ENCODE measurements around the gene DRG2.

DRG2 gene

GRCh38 chr17:18122990-18123753, 35.4 kb downstream of the DRG2 start:
- Histone ChIP-seq H3K9me3 (ENCODE audit: control insufficient read depth in 2 of 2, low read length in 2 of 2) (no peaks in the 10 kb centered on the region), H3K4me1 (ENCODE audit: control insufficient read depth in 2 of 2, insufficient read depth in 2 of 2, low read length in 2 of 2) (no peaks in the 10 kb centered on the region), H3K4me3 (ENCODE audit: low read length in 2 of 2) (no peak overlapping the region), H3K9ac (ENCODE audit: low read depth in 1 of 2, low read length in 2 of 2) (no peak overlapping the region), H3K27ac (ENCODE audit: low read depth in 2 of 2, low read length in 2 of 2) (no peak overlapping the region), H3K27me3 (ENCODE audit: control insufficient read depth in 2 of 2, insufficient read depth in 2 of 2, low read length in 2 of 2) (no peaks in the 10 kb centered on the region), H3K36me3 (ENCODE audit: control insufficient read depth in 2 of 2, insufficient read depth in 2 of 2, low read length in 2 of 2) (no peaks in the 10 kb centered on the region)

- Histone ChIP-seq H3K36me3 (ENCODE audit: control insufficient read depth in 2 of 2, insufficient read depth in 2 of 2, low read length in 2 of 2) (no peaks in the 10 kb centered on the region), H3K4me1 (ENCODE audit: control insufficient read depth in 2 of 2, insufficient read depth in 2 of 2, low read length in 2 of 2) (no peaks in the 10 kb centered on the region), H3K27ac (ENCODE audit: low read depth in 2 of 2, low read length in 2 of 2) (no peak overlapping the region), H3K9ac (ENCODE audit: low read depth in 1 of 2, low read length in 2 of 2) (no peak overlapping the region), H3K27me3 (ENCODE audit: control insufficient read depth in 2 of 2, insufficient read depth in 2 of 2, low read length in 2 of 2) (no peaks in the 10 kb centered on the region), H3K9me3 (ENCODE audit: control insufficient read depth in 2 of 2, low read length in 2 of 2) (no peaks in the 10 kb centered on the region), H3K4me3 (ENCODE audit: low read length in 2 of 2) (no peak overlapping the region)
Measured at GRCh38 chr17:18124345-18125126, 36.8 kb downstream of the DRG2 start.

- H3K9me3 ChIP-seq (ENCODE audit: control insufficient read depth in 2 of 2, low read length in 2 of 2): no peaks in the 10 kb centered on the region
- no peak overlapping the region for H3K4me3 ChIP-seq (ENCODE audit: low read length in 2 of 2)
- no peaks in the 10 kb centered on the region for H3K36me3 ChIP-seq (ENCODE audit: control insufficient read depth in 2 of 2, insufficient read depth in 2 of 2, low read length in 2 of 2)
- no peak overlapping the region for H3K9ac ChIP-seq (ENCODE audit: low read depth in 1 of 2, low read length in 2 of 2)
- H3K27me3 ChIP-seq (ENCODE audit: control insufficient read depth in 2 of 2, insufficient read depth in 2 of 2, low read length in 2 of 2): no peaks in the 10 kb centered on the region
- no peak overlapping the region for H3K27ac ChIP-seq (ENCODE audit: low read depth in 2 of 2, low read length in 2 of 2)
- no peaks in the 10 kb centered on the region for H3K4me1 ChIP-seq (ENCODE audit: control insufficient read depth in 2 of 2, insufficient read depth in 2 of 2, low read length in 2 of 2)
Measured at GRCh38 chr17:18129041-18129502, 41.3 kb downstream of the DRG2 start.

GRCh38 chr17:18132711-18133110, 45.0 kb downstream of the DRG2 start:
- no peaks in the 10 kb centered on the region for H3K36me3 ChIP-seq (ENCODE audit: control insufficient read depth in 2 of 2, insufficient read depth in 2 of 2, low read length in 2 of 2)
- H3K27me3 ChIP-seq (ENCODE audit: control insufficient read depth in 2 of 2, insufficient read depth in 2 of 2, low read length in 2 of 2): no peaks in the 10 kb centered on the region
- H3K27ac ChIP-seq (ENCODE audit: low read depth in 2 of 2, low read length in 2 of 2): no peak overlapping the region
- H3K4me1 ChIP-seq (ENCODE audit: control insufficient read depth in 2 of 2, insufficient read depth in 2 of 2, low read length in 2 of 2): no peaks in the 10 kb centered on the region
- H3K9ac ChIP-seq (ENCODE audit: low read depth in 1 of 2, low read length in 2 of 2): no peak overlapping the region
- no peak overlapping the region for H3K4me3 ChIP-seq (ENCODE audit: low read length in 2 of 2)
- H3K9me3 ChIP-seq (ENCODE audit: control insufficient read depth in 2 of 2, low read length in 2 of 2): no peaks in the 10 kb centered on the region

- H3K27ac ChIP-seq (ENCODE audit: low read depth in 2 of 2, low read length in 2 of 2): no peak overlapping the region
- no peaks in the 10 kb centered on the region for H3K9me3 ChIP-seq (ENCODE audit: control insufficient read depth in 2 of 2, low read length in 2 of 2)
- H3K4me1 ChIP-seq (ENCODE audit: control insufficient read depth in 2 of 2, insufficient read depth in 2 of 2, low read length in 2 of 2): no peaks in the 10 kb centered on the region
- no peak overlapping the region for H3K4me3 ChIP-seq (ENCODE audit: low read length in 2 of 2)
- H3K36me3 ChIP-seq (ENCODE audit: control insufficient read depth in 2 of 2, insufficient read depth in 2 of 2, low read length in 2 of 2): no peaks in the 10 kb centered on the region
- H3K9ac ChIP-seq (ENCODE audit: low read depth in 1 of 2, low read length in 2 of 2): no peak overlapping the region
- H3K27me3 ChIP-seq (ENCODE audit: control insufficient read depth in 2 of 2, insufficient read depth in 2 of 2, low read length in 2 of 2): no peaks in the 10 kb centered on the region
Measured at GRCh38 chr17:18136357-18136756, 48.6 kb downstream of the DRG2 start.

GRCh38 chr17:18138065-18138749, 50.5 kb downstream of the DRG2 start:
- Histone ChIP-seq H3K9ac (ENCODE audit: low read depth in 1 of 2, low read length in 2 of 2) (no peak overlapping the region), H3K36me3 (ENCODE audit: control insufficient read depth in 2 of 2, insufficient read depth in 2 of 2, low read length in 2 of 2) (no peaks in the 10 kb centered on the region), H3K4me3 (ENCODE audit: low read length in 2 of 2) (no peak overlapping the region), H3K9me3 (ENCODE audit: control insufficient read depth in 2 of 2, low read length in 2 of 2) (no peaks in the 10 kb centered on the region), H3K4me1 (ENCODE audit: control insufficient read depth in 2 of 2, insufficient read depth in 2 of 2, low read length in 2 of 2) (no peaks in the 10 kb centered on the region), H3K27me3 (ENCODE audit: control insufficient read depth in 2 of 2, insufficient read depth in 2 of 2, low read length in 2 of 2) (peaks cover 0 to 4% of the 10 kb centered on the region in 2 donors), H3K27ac (ENCODE audit: low read depth in 2 of 2, low read length in 2 of 2) (no peak overlapping the region)

GRCh38 chr17:18139092-18139491, 51.3 kb downstream of the DRG2 start:
- Histone ChIP-seq H3K4me3 (ENCODE audit: low read length in 2 of 2) (no peak overlapping the region), H3K9ac (ENCODE audit: low read depth in 1 of 2, low read length in 2 of 2) (no peak overlapping the region), H3K4me1 (ENCODE audit: control insufficient read depth in 2 of 2, insufficient read depth in 2 of 2, low read length in 2 of 2) (no peaks in the 10 kb centered on the region), H3K27ac (ENCODE audit: low read depth in 2 of 2, low read length in 2 of 2) (no peak overlapping the region), H3K36me3 (ENCODE audit: control insufficient read depth in 2 of 2, insufficient read depth in 2 of 2, low read length in 2 of 2) (no peaks in the 10 kb centered on the region), H3K9me3 (ENCODE audit: control insufficient read depth in 2 of 2, low read length in 2 of 2) (no peaks in the 10 kb centered on the region), H3K27me3 (ENCODE audit: control insufficient read depth in 2 of 2, insufficient read depth in 2 of 2, low read length in 2 of 2) (peaks cover 0 to 4% of the 10 kb centered on the region in 2 donors)

GRCh38 chr17:18139498-18139897, 51.8 kb downstream of the DRG2 start:
- H3K9ac ChIP-seq (ENCODE audit: low read depth in 1 of 2, low read length in 2 of 2): no peak overlapping the region
- H3K27ac ChIP-seq (ENCODE audit: low read depth in 2 of 2, low read length in 2 of 2): no peak overlapping the region
- H3K4me1 ChIP-seq (ENCODE audit: control insufficient read depth in 2 of 2, insufficient read depth in 2 of 2, low read length in 2 of 2): no peaks in the 10 kb centered on the region

GRCh38 chr17:18139949-18140348, 52.2 kb downstream of the DRG2 start:
- no peak overlapping the region for H3K4me3 ChIP-seq (ENCODE audit: low read length in 2 of 2)
- no peaks in the 10 kb centered on the region for H3K9me3 ChIP-seq (ENCODE audit: control insufficient read depth in 2 of 2, low read length in 2 of 2)
- H3K27ac ChIP-seq (ENCODE audit: low read depth in 2 of 2, low read length in 2 of 2): no peak overlapping the region
- no peaks in the 10 kb centered on the region for H3K36me3 ChIP-seq (ENCODE audit: control insufficient read depth in 2 of 2, insufficient read depth in 2 of 2, low read length in 2 of 2)
- peaks cover 0 to 4% of the 10 kb centered on the region in 2 donors for H3K27me3 ChIP-seq (ENCODE audit: control insufficient read depth in 2 of 2, insufficient read depth in 2 of 2, low read length in 2 of 2)
- no peaks in the 10 kb centered on the region for H3K4me1 ChIP-seq (ENCODE audit: control insufficient read depth in 2 of 2, insufficient read depth in 2 of 2, low read length in 2 of 2)
- H3K9ac ChIP-seq (ENCODE audit: low read depth in 1 of 2, low read length in 2 of 2): no peak overlapping the region

More at GRCh38 chr17:18139498-18139897, 51.8 kb downstream of the DRG2 start:
- Histone ChIP-seq H3K9me3 (ENCODE audit: control insufficient read depth in 2 of 2, low read length in 2 of 2) (no peaks in the 10 kb centered on the region), H3K27me3 (ENCODE audit: control insufficient read depth in 2 of 2, insufficient read depth in 2 of 2, low read length in 2 of 2) (peaks cover 0 to 4% of the 10 kb centered on the region in 2 donors), H3K36me3 (ENCODE audit: control insufficient read depth in 2 of 2, insufficient read depth in 2 of 2, low read length in 2 of 2) (no peaks in the 10 kb centered on the region), H3K4me3 (ENCODE audit: low read length in 2 of 2) (no peak overlapping the region)

GRCh38 chr17:18140648-18141047, 52.9 kb downstream of the DRG2 start:
- Histone ChIP-seq H3K36me3 (ENCODE audit: control insufficient read depth in 2 of 2, insufficient read depth in 2 of 2, low read length in 2 of 2) (no peaks in the 10 kb centered on the region), H3K9me3 (ENCODE audit: control insufficient read depth in 2 of 2, low read length in 2 of 2) (no peaks in the 10 kb centered on the region), H3K27me3 (ENCODE audit: control insufficient read depth in 2 of 2, insufficient read depth in 2 of 2, low read length in 2 of 2) (peaks cover 0 to 4% of the 10 kb centered on the region in 2 donors), H3K4me1 (ENCODE audit: control insufficient read depth in 2 of 2, insufficient read depth in 2 of 2, low read length in 2 of 2) (no peaks in the 10 kb centered on the region), H3K27ac (ENCODE audit: low read depth in 2 of 2, low read length in 2 of 2) (no peak overlapping the region), H3K4me3 (ENCODE audit: low read length in 2 of 2) (no peak overlapping the region), H3K9ac (ENCODE audit: low read depth in 1 of 2, low read length in 2 of 2) (no peak overlapping the region)
